Liver (tissue), 9 donors: Measurements from ENCODE around the gene GPR107. TPM values are rescaled to one million over a fixed set of nuclear protein-coding genes. Genes with fewer than 3 reads are reported as not detected.

Experiments used
- DNase-seq: peaks from one replicate; pipeline ENCODE4 v3.0.0-alpha.2; 2017; ENCODE audit warnings: low spot score
- H3K27ac ChIP-seq, 2 donors: one replicate each; pipeline ENCODE4 v1.7.0; 2013; ENCODE audit warnings: inconsistent platforms in 2 of 2, low read length in 2 of 2, control low read depth in 1 of 2, low read depth in 1 of 2, mild to moderate bottlenecking in 1 of 2
- H3K27me3 ChIP-seq, 4 donors: one replicate each; pipeline versions ENCODE4 v1.6.1 to v1.7.0; 2013; ENCODE audit warnings: low read length in 3 of 4, inconsistent platforms in 1 of 4, mild to moderate bottlenecking in 1 of 4, moderate library complexity in 1 of 4; ENCODE audit not compliant: control insufficient read depth in 4 of 4, insufficient read depth in 4 of 4
- H3K36me3 ChIP-seq, 4 donors: one replicate each; pipeline versions ENCODE4 v1.6.1 to v1.7.0; 2013; ENCODE audit warnings: low read length in 3 of 4, mild to moderate bottlenecking in 3 of 4, low read depth in 1 of 4, moderate library complexity in 1 of 4; ENCODE audit not compliant: control insufficient read depth in 4 of 4, insufficient read depth in 3 of 4
- H3K4me1 ChIP-seq, 4 donors: one replicate each; pipeline versions ENCODE4 v1.6.1 to v1.7.0; 2013; ENCODE audit warnings: low read length in 3 of 4, mild to moderate bottlenecking in 3 of 4, moderate library complexity in 1 of 4; ENCODE audit not compliant: control insufficient read depth in 4 of 4, insufficient read depth in 4 of 4
- H3K4me3 ChIP-seq, 3 donors: one replicate each; pipeline versions ENCODE4 v1.6.1 to v1.7.0; 2013; ENCODE audit warnings: low read length in 3 of 3, control low read depth in 1 of 3, low read depth in 1 of 3, mild to moderate bottlenecking in 1 of 3
- H3K9ac ChIP-seq, 2 donors: one replicate each; pipeline ENCODE4 v1.7.0; 2013; ENCODE audit warnings: low read length in 2 of 2, mild to moderate bottlenecking in 2 of 2, moderate library complexity in 2 of 2, control low read depth in 1 of 2, low read depth in 1 of 2
- H3K9me3 ChIP-seq, 4 donors: one replicate each; pipeline versions ENCODE4 v1.6.1 to v1.7.0; 2013; ENCODE audit warnings: low read length in 3 of 4; ENCODE audit not compliant: control insufficient read depth in 4 of 4
- ATF3 ChIP-seq: IDR thresholded peaks from 2 replicates; pipeline ENCODE4 v1.6.1; 2016; ENCODE audit warnings: antibody characterized with exemption
- CTCF ChIP-seq: fragments of 150-350 bp; IDR thresholded peaks from 2 replicates; pipeline ENCODE4 v1.5.1; 2017; ENCODE audit warnings: improper control_type of control experiment, low read depth, low read length; ENCODE audit not compliant: missing input control
- EGR1 ChIP-seq, 2 donors: IDR thresholded peaks; 2 replicates each; pipeline ENCODE4 v1.6.1; 2016 to 2018; ENCODE audit warnings: antibody characterized with exemption in 2 of 2, low read depth in 2 of 2
- FOXA1 ChIP-seq: IDR thresholded peaks from 2 replicates; pipeline ENCODE4 v1.6.1; 2016; ENCODE audit warnings: antibody characterized with exemption
- FOXA2 ChIP-seq: IDR thresholded peaks from 2 replicates; pipeline ENCODE4 v1.6.1; 2016; ENCODE audit warnings: antibody characterized with exemption
- GABPA ChIP-seq, 2 donors: IDR thresholded peaks in 1 of 2; conservative IDR thresholded peaks in 1 of 2; 2 replicates each; pipeline ENCODE4 v1.6.1; 2016; ENCODE audit warnings: antibody characterized with exemption in 2 of 2, mild to moderate bottlenecking in 1 of 2, moderate library complexity in 1 of 2
- HNF4A ChIP-seq, 2 donors: conservative IDR thresholded peaks; 2 replicates each; pipeline ENCODE4 v1.6.1; 2016; ENCODE audit warnings: antibody characterized with exemption in 2 of 2, mild to moderate bottlenecking in 2 of 2
- HNF4G ChIP-seq: IDR thresholded peaks from 2 replicates; pipeline ENCODE4 v1.6.1; 2016; ENCODE audit warnings: antibody characterized with exemption
- JUND ChIP-seq, 2 donors: IDR thresholded peaks; 2 replicates each; pipeline ENCODE4 v1.6.1; 2016; ENCODE audit warnings: antibody characterized with exemption in 2 of 2
- MAX ChIP-seq: IDR thresholded peaks from 2 replicates; pipeline ENCODE4 v1.6.1; 2016; ENCODE audit warnings: antibody characterized with exemption
- NR2F2 ChIP-seq: IDR thresholded peaks from 2 replicates; pipeline ENCODE4 v1.6.1; 2016; ENCODE audit warnings: antibody characterized with exemption
- RAD21 ChIP-seq, 2 donors: IDR thresholded peaks; 2 replicates each; pipeline ENCODE4 v1.6.1; 2016; ENCODE audit warnings: antibody characterized with exemption in 2 of 2, mild to moderate bottlenecking in 2 of 2
- REST ChIP-seq: IDR thresholded peaks from 2 replicates; pipeline ENCODE4 v1.6.1; 2016; ENCODE audit warnings: antibody characterized with exemption, mild to moderate bottlenecking
- RXRA ChIP-seq, 2 donors: IDR thresholded peaks; 2 replicates each; pipeline ENCODE4 v1.6.1; 2017 to 2018; ENCODE audit warnings: antibody characterized with exemption in 2 of 2, mild to moderate bottlenecking in 1 of 2
- SP1 ChIP-seq: IDR thresholded peaks from 2 replicates; pipeline ENCODE4 v1.6.1; 2018; ENCODE audit warnings: antibody characterized with exemption, mild to moderate bottlenecking
- TAF1 ChIP-seq: conservative IDR thresholded peaks from 2 replicates; pipeline ENCODE4 v1.6.1; 2016; ENCODE audit warnings: antibody characterized with exemption, mild to moderate bottlenecking
- YY1 ChIP-seq: IDR thresholded peaks from 2 replicates; pipeline ENCODE4 v1.6.1; 2016; ENCODE audit warnings: antibody characterized with exemption, mild to moderate bottlenecking
- ZBTB33 ChIP-seq: IDR thresholded peaks from 2 replicates; pipeline ENCODE4 v1.6.1; 2016; ENCODE audit warnings: antibody characterized with exemption
- WGBS: extraction: QIAGEN DNeasy Blood & Tissue Kit; methylation state at CpG from one replicate; pipeline ENCODE4 v1.1.7; 2013; 5-methylcytosine and 5-hydroxymethylcytosine counted together
- polyA plus RNA-seq, 2 donors: library from polyadenylated mRNA; stranded (reverse) in 1 of 2; unstranded in 1 of 2; fragments of 200-250 nt in 1 of 2; fragments of >200 nt in 1 of 2; fragmentation: Nextera tagmentation in 1 of 2; extraction: Ambion mirVana in 1 of 2; gene quantifications; one replicate each; pipeline versions ENCODE4 v1.2.1 to v1.2.3, GENCODE V29; 2013 to 2015
- total RNA-seq, 2 donors: library from RNA; depleted of rRNA; stranded (reverse); fragments of >200 nt; gene quantifications; one replicate each; pipeline ENCODE4 v1.2.3, GENCODE V29; 2014
- donor health status: healthy.
- donor health status: healthy.
- donor health status: healthy.
- donor health status: healthy.
- donor health status: healthy.

GPR107 gene
- total and polyA plus RNA-seq, 4 donors = 3.8 to 17.2 (median 11.4) TPM

- no peak for TF ChIP-seq YY1
- TF ChIP-seq NR2F2 = no peak
- no peak for TF ChIP-seq MAX
- TF ChIP-seq FOXA1 = no peak
- no peak for TF ChIP-seq ATF3
- no peak for TF ChIP-seq SP1
- TF ChIP-seq JUND (IDR thresholded peaks at IDR 0.05) = no peak
- TF ChIP-seq CTCF = no peak
- no peak for TF ChIP-seq HNF4G
Measured at GRCh38 chr9:130042406-130042884, 11.3 kb upstream of the GPR107 start (continued).

GRCh38 chr9:130042885-130043653 is 10.6 kb upstream of the GPR107 start, which contains the start of gene FNBP1:
Gene FNBP1 (minus strand): TSS chr9:130043189. CDS start chr9:130042975, 214 bp downstream.
- Histone ChIP-seq H3K27ac (peak within 1 kb of the TSS; percentile 90 to 91), H3K4me3 (peak within 1 kb of the TSS; percentile 59 to 95 (median 71)), H3K9me3 (no peaks in the 10 kb centered on the region), H3K4me1 (peaks cover 2 to 21% (median 17%) of the 10 kb centered on the region in 4 donors), H3K27me3 (no peaks in the 10 kb centered on the region), H3K36me3 (no peaks in the 10 kb centered on the region), H3K9ac (peak within 1 kb of the TSS; percentile 84 to 87)
- TF ChIP-seq MAX = no peak
- no peak for TF ChIP-seq JUND (IDR thresholded peaks at IDR 0.05)
- no peak for TF ChIP-seq ZBTB33
- peak; percentile 72 for TF ChIP-seq TAF1
- no peak for TF ChIP-seq EGR1 (IDR thresholded peaks at IDR 0.05; ENCODE audit: low read depth in 2 of 2)
- TF ChIP-seq CTCF = no peak
- TF ChIP-seq HNF4G = no peak
- no peak for TF ChIP-seq GABPA (IDR thresholded peaks at IDR 0.05 in 1 of 2, conservative IDR thresholded peaks at IDR 0.05 in 1 of 2)
- TF ChIP-seq RAD21 (IDR thresholded peaks at IDR 0.05) = no peak
- TF ChIP-seq FOXA2 = no peak
- peak; percentile 26 for TF ChIP-seq REST
- TF ChIP-seq HNF4A (conservative IDR thresholded peaks at IDR 0.05) = no peak
- no peak for TF ChIP-seq SP1
- TF ChIP-seq YY1 = peak; percentile 45
- no peak for TF ChIP-seq ATF3
- TF ChIP-seq RXRA (IDR thresholded peaks at IDR 0.05) = no peak
- TF ChIP-seq FOXA1 = no peak
- no peak for TF ChIP-seq NR2F2
- DNase-seq = peak; percentile 81
- WGBS = under 1% methylated on average over 92 of the region's 92 CpGs
